C4-2B (cell line): ENCODE data around the gene NAP1L4.

Experiments
- H3K27ac ChIP-seq: fragments of 450-650 bp; 2 replicates; pipeline ENCODE4 v1.5.1; 2017
- CTCF ChIP-seq: fragments of 450-650 bp; conservative IDR thresholded peaks from 2 replicates; pipeline ENCODE4 v1.5.1; 2017; ENCODE audit warnings: mild to moderate bottlenecking
- ZFX ChIP-seq: fragments of 450-650 bp; IDR thresholded peaks from 2 replicates; pipeline ENCODE4 v1.6.1; 2017

Gene NAP1L4

GRCh38 chr11:2992234-2992996 lies at the start of gene NAP1L4:
TSS of gene NAP1L4 (minus strand) at chr11:2992329. CDS start at chr11:2979220, 13,109 bp downstream.
- no peak for TF ChIP-seq CTCF
- no peak for TF ChIP-seq ZFX
- peak within 1 kb of the TSS; percentile 91 for H3K27ac ChIP-seq

GRCh38 chr11:3040881-3041280 lies 48.8 kb upstream of the NAP1L4 start:
- TF ChIP-seq ZFX (no peak), CTCF (no peak)
- no peak overlapping the region for H3K27ac ChIP-seq

GRCh38 chr11:3037945-3038271 lies 45.8 kb upstream of the NAP1L4 start:
- H3K27ac ChIP-seq = no peak overlapping the region
- TF ChIP-seq CTCF (no peak), ZFX (no peak)

GRCh38 chr11:3037040-3037944 lies 45.2 kb upstream of the NAP1L4 start:
- TF ChIP-seq ZFX (no peak), CTCF (peak; percentile 93)
- no peak overlapping the region for H3K27ac ChIP-seq

GRCh38 chr11:3036419-3036818 lies 44.3 kb upstream of the NAP1L4 start:
- TF ChIP-seq ZFX = no peak

GRCh38 chr11:3035333-3035732 lies 43.2 kb upstream of the NAP1L4 start:
- H3K27ac ChIP-seq = no peak overlapping the region
- TF ChIP-seq CTCF (no peak), ZFX (no peak)

More at GRCh38 chr11:3036419-3036818, 44.3 kb upstream of the NAP1L4 start:
- H3K27ac ChIP-seq = no peak overlapping the region

- H3K27ac ChIP-seq = no peak overlapping the region
- TF ChIP-seq CTCF (no peak), ZFX (no peak)
Observed at GRCh38 chr11:3030289-3031070, 38.4 kb upstream of the NAP1L4 start.
